HG03457 (cell line): ENCODE results near the gene PPM1J.
A peak's percentile ranks its signal among the peaks of the same experiment; 100 is the strongest.

Source experiments
- ATAC-seq: cut with Tn5 transposase; IDR thresholded peaks from one replicate; pipeline ENCODE4 v1.9.1; 2021; ENCODE audit warnings: moderate number of reproducible peaks; ENCODE audit not compliant: unreplicated experiment

Gene PPM1J

GRCh38 chr1:112706505-112707220, 8.5 kb downstream of the PPM1J start, which contains the start of gene RHOC:
TSS of gene RHOC (minus strand) at chr1:112707127. CDS start at chr1:112703799, 3,328 bp downstream.
- peak; percentile 49 for ATAC-seq

- peak; percentile 45 for ATAC-seq
These were observed 10.1 kb downstream of the PPM1J start for GRCh38 chr1:112704934-112705627.

DNA sequence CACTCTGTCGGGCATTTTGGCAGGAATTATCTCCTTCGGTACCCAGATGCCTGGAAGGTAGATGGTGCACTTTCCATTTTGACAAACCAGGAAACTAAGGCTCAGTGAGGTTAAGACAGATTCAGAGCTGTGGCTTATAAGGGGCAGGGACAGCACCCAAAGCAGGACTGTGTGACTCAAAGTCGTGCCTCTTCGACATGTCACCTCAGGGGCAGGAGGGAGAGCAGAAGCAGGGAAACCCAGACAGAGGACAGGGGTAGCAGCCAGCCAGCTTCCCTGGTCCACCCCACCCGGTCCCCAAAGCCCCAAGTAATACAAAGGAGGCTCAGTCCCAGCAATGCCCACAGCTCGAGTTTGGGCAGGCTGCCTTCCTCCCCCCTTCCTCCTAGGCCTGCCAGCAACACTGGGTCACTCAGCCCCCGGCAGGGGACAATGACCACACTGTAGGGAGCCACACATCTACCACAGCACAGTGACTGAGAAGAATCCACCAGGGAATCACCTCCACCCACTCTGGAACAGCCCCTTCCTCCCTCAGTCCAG, 10.7 kb downstream of the PPM1J start:
- no peak for ATAC-seq

GRCh38 chr1:112703706-112704105, 11.4 kb downstream of the PPM1J start:
- no peak for ATAC-seq

- ATAC-seq = no peak
These were observed 12.5 kb downstream of the PPM1J start for GRCh38 chr1:112702420-112703261.

- ATAC-seq = no peak
These were observed 13.1 kb downstream of the PPM1J start for GRCh38 chr1:112702067-112702395.

DNA sequence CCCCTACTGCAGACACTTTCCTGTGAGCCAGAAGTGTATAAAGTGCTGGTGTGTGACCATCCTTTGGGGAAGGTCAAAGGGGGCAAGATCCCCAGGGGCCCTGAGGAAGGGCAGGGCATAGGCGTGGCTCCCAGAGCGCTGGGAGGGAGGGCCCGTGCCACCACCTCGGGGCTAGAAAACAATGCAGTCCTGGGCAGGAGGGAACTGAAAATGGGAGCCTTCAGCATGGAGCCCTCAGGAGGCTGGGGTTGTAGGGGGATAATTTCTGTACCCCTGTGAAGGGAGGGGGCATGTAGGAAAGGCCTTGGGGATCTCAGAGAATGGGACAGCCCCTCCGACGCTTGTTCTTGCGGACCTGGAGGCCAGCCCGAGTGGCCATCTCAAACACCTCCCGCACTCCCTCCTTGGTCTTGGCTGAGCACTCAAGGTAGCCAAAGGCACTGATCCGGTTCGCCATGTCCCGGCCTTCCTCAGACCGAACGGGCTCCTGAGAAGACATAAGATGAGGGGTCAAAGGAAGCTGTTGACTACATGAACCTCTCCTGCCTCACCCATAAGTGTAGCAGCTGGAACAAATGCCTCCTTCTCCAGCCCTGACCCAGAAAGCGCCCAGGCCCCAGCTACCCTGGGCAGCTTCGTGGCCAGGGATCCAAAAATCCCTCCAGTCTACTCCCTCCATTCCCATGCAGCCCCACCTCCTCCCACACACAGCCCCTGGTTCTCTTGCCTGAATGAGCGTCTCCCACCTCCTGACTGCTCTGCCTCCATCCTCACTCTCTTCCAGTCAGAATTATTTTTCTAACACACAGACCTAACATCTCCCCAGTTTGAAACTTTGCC, 13.7 kb downstream of the PPM1J start:
- no peak for ATAC-seq

GRCh38 chr1:112700290-112701226, 14.6 kb downstream of the PPM1J start:
- ATAC-seq = no peak

DNA sequence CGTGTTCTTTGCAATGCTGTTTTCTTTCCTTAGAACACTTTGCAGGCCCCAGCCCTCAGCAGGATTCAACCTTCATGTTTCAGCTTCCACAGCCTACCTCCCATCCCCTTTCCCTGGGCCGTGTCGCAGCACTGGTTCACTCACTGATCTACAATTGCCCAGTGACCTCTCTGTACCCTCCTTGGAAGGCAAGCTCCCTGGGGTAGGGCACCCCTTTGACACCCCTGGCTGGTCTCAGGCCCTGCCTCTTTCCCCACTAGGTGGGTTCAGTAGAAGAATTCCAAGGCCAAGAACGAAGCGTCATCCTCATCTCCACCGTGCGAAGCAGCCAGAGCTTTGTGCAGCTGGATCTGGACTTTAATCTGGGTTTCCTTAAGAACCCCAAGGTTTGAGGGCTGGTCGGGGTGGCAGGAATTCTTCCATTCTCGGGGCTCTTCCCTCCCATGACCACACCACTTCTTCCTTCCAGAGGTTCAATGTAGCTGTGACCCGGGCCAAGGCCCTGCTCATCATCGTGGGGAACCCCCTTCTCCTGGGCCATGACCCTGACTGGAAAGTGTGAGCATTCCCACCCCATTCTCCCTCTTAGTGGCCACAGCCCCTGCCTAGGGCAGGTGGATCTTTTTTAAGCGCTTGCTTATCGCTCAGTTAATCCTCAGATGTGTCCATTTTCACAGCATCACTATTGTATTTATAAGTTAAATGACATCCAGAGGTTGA, 15.5 kb downstream of the PPM1J start:
- ATAC-seq = no peak

DNA sequence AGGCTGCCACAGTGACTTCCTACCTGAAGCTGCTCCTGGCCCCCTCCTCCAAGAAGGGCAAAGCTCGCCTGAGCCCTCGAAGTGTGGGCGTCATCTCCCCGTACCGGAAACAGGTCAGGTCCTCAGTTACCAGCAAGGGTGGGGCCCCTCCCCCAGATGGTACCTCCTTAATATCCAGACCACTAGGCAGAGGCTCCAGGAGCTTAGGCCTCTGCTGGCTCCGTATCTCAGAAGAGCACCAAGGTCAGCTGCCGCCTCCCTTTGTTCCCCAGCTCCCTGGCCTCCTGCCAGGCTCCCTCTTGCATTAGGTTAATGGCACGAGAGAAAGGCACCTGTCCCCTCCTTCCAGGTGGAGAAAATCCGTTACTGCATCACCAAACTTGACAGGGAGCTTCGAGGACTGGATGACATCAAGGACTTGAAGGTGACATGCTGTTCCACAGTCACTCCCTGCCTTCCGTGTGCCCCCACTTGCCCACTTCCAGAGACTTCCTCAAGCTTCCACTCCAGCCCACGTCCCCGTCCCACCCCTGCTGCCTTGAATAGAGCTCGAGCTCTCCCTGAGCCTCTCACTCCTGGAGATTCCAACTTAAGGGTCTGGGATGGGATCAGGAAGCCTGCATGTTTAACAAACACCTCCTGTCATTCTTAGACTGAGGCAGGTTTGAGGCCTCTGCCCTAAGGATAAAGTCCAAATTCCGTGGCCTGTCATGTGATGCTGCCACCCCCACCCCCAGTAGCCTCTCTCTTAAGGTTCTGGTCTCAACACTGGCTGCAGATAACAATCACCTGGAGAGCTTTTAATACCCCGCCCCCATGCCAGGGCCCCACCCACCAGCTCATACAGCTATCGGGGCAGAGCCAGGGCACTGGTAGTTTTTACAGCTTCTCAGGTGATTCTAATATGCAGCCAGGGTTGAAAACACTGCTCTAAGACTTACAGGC, 16.5 kb downstream of the PPM1J start:
- ATAC-seq = no peak

DNA sequence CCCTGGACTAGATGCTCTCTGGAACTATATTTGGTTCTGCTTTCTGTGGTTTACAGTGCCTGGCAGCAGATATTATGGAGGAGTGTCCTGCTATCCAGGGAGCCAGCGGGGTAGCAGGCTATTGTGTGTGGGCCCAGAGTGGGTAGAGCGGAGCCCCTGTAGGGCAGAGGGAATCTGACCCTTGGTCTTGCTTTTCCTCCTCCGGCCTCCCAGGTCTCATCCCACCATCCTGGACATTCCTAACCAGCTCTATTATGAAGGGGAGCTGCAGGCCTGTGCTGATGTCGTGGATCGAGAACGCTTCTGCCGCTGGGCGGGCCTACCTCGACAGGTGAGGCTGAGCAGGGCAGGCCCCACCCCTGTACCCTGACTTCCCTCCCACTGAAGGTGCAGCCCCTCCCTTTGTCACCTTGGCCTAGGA, 17.3 kb downstream of the PPM1J start:
- ATAC-seq = no peak

DNA sequence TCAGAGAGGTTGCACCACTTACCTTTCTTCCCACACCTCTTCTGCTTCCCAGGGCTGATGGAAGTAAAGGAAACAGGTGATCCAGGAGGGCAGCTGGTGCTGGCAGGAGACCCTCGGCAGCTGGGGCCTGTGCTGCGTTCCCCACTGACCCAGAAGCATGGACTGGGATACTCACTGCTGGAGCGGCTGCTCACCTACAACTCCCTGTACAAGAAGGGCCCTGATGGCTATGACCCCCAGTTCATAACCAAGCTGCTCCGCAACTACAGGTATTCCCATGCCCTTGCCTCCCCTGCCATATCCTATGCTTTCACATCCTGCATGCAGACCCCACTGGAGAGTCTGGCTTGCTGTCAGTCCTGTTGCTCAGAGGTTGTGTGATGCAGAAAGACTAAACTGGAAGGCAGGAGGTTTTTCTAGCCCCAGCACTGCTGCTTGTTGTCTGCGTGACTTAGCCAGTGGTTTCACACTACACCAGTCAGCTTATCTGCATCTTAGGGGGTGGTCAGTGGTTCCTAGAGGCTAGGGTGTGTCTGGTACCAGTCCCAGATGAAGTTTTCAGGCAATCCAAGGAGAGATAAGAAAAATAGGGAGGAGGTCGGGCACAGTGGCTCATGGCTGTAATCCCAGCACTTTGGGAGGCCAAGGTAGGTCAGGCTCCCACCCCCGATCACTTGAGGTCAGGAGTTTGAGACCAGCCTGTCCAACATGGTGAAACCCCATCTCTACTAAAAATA, 18.4 kb downstream of the PPM1J start:
- ATAC-seq = no peak

DNA sequence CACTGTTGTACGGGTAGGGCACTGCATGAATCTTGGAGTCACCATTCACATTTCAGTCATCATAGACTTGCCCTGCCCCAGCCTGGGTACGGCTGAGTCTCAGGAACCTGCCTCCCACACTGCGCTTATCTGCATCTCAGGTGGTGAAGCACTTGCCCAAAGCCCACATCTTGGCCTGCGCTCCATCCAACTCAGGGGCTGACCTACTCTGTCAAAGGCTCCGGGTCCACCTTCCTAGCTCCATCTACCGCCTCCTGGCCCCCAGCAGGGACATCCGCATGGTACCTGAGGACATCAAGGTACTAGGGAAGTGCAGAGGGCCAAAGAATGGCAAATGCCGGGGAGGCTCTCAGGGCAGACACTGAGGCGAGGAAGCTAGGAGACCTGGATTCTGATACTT, 19.9 kb downstream of the PPM1J start:
- ATAC-seq = no peak

DNA sequence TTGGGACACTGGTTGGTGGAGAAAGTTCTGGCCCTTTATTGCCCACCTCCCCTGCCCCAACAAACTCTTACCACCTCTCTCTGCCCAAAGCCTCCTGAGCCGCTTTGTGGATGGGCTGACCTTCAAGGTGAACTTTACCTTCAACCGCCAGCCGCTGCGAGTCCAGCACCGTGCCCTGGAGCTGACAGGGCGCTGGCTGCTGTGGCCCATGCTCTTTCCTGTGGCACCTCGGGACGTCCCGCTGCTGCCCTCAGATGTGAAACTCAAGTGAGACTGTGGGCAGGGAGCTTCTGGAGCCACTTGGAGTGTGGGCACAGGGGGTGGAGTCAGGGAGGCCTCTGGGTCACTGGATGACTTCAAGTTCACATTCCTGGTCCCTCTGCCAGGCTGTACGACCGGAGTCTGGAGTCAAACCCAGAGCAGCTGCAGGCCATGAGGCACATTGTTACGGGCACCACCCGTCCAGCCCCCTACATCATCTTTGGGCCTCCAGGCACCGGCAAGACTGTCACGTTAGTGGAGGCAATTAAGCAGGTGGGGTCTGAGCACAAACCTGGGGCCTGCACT, 20.7 kb downstream of the PPM1J start:
- ATAC-seq = no peak

DNA sequence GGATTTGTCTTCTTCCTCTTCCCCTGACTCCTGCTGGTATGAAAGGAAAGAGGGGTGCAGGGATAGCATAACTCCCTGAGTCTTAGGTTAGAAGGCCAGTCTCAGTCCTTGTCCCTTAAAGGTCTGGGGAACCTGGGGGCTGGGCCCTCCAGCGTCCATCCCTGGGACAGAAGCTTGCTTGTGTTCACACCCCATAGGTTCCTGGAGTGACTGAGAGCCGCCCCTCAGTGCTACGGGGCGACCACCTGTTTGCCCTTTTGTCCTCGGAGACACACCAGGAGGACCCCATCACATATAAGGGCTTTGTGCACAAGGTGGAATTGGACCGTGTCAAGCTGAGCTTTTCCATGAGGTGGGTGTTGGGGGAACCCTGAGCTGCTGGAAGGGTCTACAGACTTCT, 21.3 kb downstream of the PPM1J start:
- no peak for ATAC-seq

DNA sequence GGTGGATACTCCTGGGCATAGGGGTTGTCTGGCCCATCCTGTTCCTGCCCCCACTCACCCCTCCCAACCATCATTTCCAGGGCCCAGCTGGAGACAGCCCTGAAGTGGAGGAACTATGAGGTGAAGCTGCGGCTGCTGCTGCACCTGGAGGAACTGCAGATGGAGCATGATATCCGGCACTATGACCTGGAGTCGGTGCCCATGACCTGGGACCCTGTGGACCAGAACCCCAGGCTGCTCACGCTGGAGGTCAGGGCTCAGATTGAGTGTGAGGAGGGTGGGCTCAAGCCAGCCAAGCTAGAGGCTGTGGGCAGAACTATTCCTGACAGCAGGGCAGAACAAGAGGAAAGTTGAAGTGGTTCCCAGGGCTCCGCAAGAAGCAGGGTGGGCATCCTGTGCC, 22.5 kb downstream of the PPM1J start:
- no peak for ATAC-seq

- no peak for ATAC-seq
These were observed 25.3 kb downstream of the PPM1J start for GRCh38 chr1:112689842-112690237.
